Large intestine (tissue), 3 donors: ENCODE measurements around the gene XPR1. TPM values are rescaled to one million over a fixed set of nuclear protein-coding genes. Genes with fewer than 3 reads are reported as not detected.

Experiments
- DNase-seq, 2 donors: peaks; one replicate each; pipeline versions ENCODE4 v3.0.0 to v3.0.0-alpha.2; 2013
- H3K27ac ChIP-seq: one replicate; pipeline ENCODE4 v1.5.1; 2013; ENCODE audit warnings: low read length
- H3K27me3 ChIP-seq: 2 replicates; pipeline ENCODE4 v1.6.1; 2013; ENCODE audit warnings: low read length; ENCODE audit not compliant: control insufficient read depth, insufficient read depth
- H3K36me3 ChIP-seq: 2 replicates; pipeline ENCODE4 v1.6.1; 2013; ENCODE audit warnings: low read length; ENCODE audit not compliant: control insufficient read depth, insufficient read depth
- H3K4me1 ChIP-seq: one replicate; pipeline ENCODE4 v1.6.1; 2013; ENCODE audit warnings: low read length; ENCODE audit not compliant: control insufficient read depth, insufficient read depth
- H3K4me3 ChIP-seq: one replicate; pipeline ENCODE4 v1.5.1; 2013; ENCODE audit warnings: low read length
- H3K9me3 ChIP-seq: one replicate; pipeline ENCODE4 v1.6.1; 2013; ENCODE audit warnings: mild to moderate bottlenecking, low read depth, low read length, moderate library complexity; ENCODE audit not compliant: control insufficient read depth
- WGBS: methylation state at CpG from one replicate; pipeline ENCODE4 v1.1.5; 2013; ENCODE audit warnings: low lambda C conversion rate; ENCODE audit not compliant: insufficient coverage; 5-methylcytosine and 5-hydroxymethylcytosine counted together
- polyA plus RNA-seq: library from polyadenylated mRNA; unstranded; fragments of 120-200 nt; gene quantifications from one replicate; pipeline ENCODE4 v1.2.1, GENCODE V29; 2013

The XPR1 gene
- polyA plus RNA-seq, 1 donor: 26.1 TPM

- H3K27ac ChIP-seq: peak overlapping the region; percentile 37
- WGBS: no CpG with 5 or more reads among the region's 4 CpGs
- no peak for DNase-seq
Measured at GRCh38 chr1:180927841-180928240, 296.0 kb downstream of the XPR1 start.

GRCh38 chr1:180928331-180929230 is 296.8 kb downstream of the XPR1 start:
- no CpG with 5 or more reads among the region's 17 CpGs for WGBS
- H3K4me3 ChIP-seq: no peak overlapping the region
- H3K36me3 ChIP-seq: peaks cover 3% of the 10 kb centered on the region
- no peak for DNase-seq
- H3K9me3 ChIP-seq: no peaks in the 10 kb centered on the region
- H3K27me3 ChIP-seq: no peaks in the 10 kb centered on the region
- H3K4me1 ChIP-seq: peaks cover 23% of the 10 kb centered on the region
- no peak overlapping the region for H3K27ac ChIP-seq

More at GRCh38 chr1:180927841-180928240, 296.0 kb downstream of the XPR1 start:
- no peaks in the 10 kb centered on the region for H3K9me3 ChIP-seq
- H3K4me3 ChIP-seq: no peak overlapping the region
- H3K4me1 ChIP-seq: peaks cover 29% of the 10 kb centered on the region
- no peaks in the 10 kb centered on the region for H3K27me3 ChIP-seq
- no peaks in the 10 kb centered on the region for H3K36me3 ChIP-seq

- Histone ChIP-seq H3K27ac (no peak overlapping the region), H3K27me3 (no peaks in the 10 kb centered on the region)
- DNase-seq: no peak
Measured at GRCh38 chr1:180929389-180929788, 297.6 kb downstream of the XPR1 start.

DNA sequence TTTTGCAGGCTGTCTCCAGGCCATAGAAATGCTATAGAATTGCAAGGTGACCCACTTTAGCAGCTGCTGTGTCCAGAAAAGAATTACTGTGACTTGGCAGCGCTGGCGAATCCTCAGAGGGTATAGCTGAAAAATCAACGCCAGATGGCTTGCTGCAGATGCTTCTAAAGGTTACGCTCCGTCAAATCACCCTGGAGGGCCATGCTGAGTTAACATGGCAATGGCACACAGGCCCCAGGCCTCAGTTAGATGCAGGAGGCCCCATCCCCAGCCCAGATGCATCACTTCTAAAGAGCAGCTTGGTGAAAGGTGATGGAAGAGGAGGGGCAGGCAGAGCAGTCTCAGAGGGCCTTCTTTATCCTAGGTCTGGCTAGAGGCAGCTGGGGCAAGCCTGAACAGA is 298.9 kb downstream of the XPR1 start:
- no peaks in the 10 kb centered on the region for H3K27me3 ChIP-seq
- no peak overlapping the region for H3K4me3 ChIP-seq
- no peak overlapping the region for H3K27ac ChIP-seq
- H3K36me3 ChIP-seq: peaks cover 3% of the 10 kb centered on the region
- no peak for DNase-seq
- peaks cover 21% of the 10 kb centered on the region for H3K4me1 ChIP-seq
- no peaks in the 10 kb centered on the region for H3K9me3 ChIP-seq
- WGBS: no CpG with 5 or more reads among the region's 5 CpGs

More at GRCh38 chr1:180929389-180929788, 297.6 kb downstream of the XPR1 start:
- no peaks in the 10 kb centered on the region for H3K9me3 ChIP-seq
- H3K4me3 ChIP-seq: no peak overlapping the region
- WGBS: no CpG with 5 or more reads among the region's 3 CpGs
- peaks cover 3% of the 10 kb centered on the region for H3K36me3 ChIP-seq
- H3K4me1 ChIP-seq: peaks cover 23% of the 10 kb centered on the region

- Histone ChIP-seq H3K4me3 (no peak overlapping the region), H3K27me3 (no peaks in the 10 kb centered on the region), H3K36me3 (peaks cover 3% of the 10 kb centered on the region), H3K27ac (no peak overlapping the region), H3K9me3 (no peaks in the 10 kb centered on the region), H3K4me1 (peaks cover 19% of the 10 kb centered on the region)
- no CpG with 5 or more reads among the region's 4 CpGs for WGBS
- DNase-seq: no peak
Measured at GRCh38 chr1:180931529-180931928, 299.7 kb downstream of the XPR1 start.

GRCh38 chr1:180932378-180932777 is 300.6 kb downstream of the XPR1 start:
- no peaks in the 10 kb centered on the region for H3K9me3 ChIP-seq
- WGBS: no CpG with 5 or more reads among the region's 4 CpGs
- H3K4me3 ChIP-seq: no peak overlapping the region
- DNase-seq: no peak
- H3K4me1 ChIP-seq: peaks cover 10% of the 10 kb centered on the region
- no peak overlapping the region for H3K27ac ChIP-seq
- H3K27me3 ChIP-seq: no peaks in the 10 kb centered on the region
- peaks cover 3% of the 10 kb centered on the region for H3K36me3 ChIP-seq

GRCh38 chr1:180933141-180933540 is 301.3 kb downstream of the XPR1 start:
- no peaks in the 10 kb centered on the region for H3K27me3 ChIP-seq
- H3K9me3 ChIP-seq: no peaks in the 10 kb centered on the region
- no peak for DNase-seq
- H3K27ac ChIP-seq: no peak overlapping the region
- peaks cover 3% of the 10 kb centered on the region for H3K36me3 ChIP-seq
- no peak overlapping the region for H3K4me3 ChIP-seq
- H3K4me1 ChIP-seq: peaks cover 7% of the 10 kb centered on the region

- 80% methylated on average over 1 of the region's 7 CpGs for WGBS
- no peaks in the 10 kb centered on the region for H3K9me3 ChIP-seq
- H3K27me3 ChIP-seq: no peaks in the 10 kb centered on the region
- H3K4me3 ChIP-seq: no peak overlapping the region
- H3K4me1 ChIP-seq: peaks cover 7% of the 10 kb centered on the region
- no peak overlapping the region for H3K27ac ChIP-seq
- DNase-seq: peak in 1 of 2 donors; percentile 23
- H3K36me3 ChIP-seq: peaks cover 3% of the 10 kb centered on the region
Measured at GRCh38 chr1:180934563-180934962, 302.7 kb downstream of the XPR1 start.

- DNase-seq: peak; percentile 57 to 82
- H3K27me3 ChIP-seq: no peaks in the 10 kb centered on the region
- no peak overlapping the region for H3K27ac ChIP-seq
- H3K4me1 ChIP-seq: peaks cover 7% of the 10 kb centered on the region
- no CpG with 5 or more reads among the region's 45 CpGs for WGBS
- H3K9me3 ChIP-seq: no peaks in the 10 kb centered on the region
- H3K36me3 ChIP-seq: peaks cover 3% of the 10 kb centered on the region
- peak overlapping the region; percentile 24 for H3K4me3 ChIP-seq
Measured at GRCh38 chr1:180935326-180936109, 303.7 kb downstream of the XPR1 start.

DNA sequence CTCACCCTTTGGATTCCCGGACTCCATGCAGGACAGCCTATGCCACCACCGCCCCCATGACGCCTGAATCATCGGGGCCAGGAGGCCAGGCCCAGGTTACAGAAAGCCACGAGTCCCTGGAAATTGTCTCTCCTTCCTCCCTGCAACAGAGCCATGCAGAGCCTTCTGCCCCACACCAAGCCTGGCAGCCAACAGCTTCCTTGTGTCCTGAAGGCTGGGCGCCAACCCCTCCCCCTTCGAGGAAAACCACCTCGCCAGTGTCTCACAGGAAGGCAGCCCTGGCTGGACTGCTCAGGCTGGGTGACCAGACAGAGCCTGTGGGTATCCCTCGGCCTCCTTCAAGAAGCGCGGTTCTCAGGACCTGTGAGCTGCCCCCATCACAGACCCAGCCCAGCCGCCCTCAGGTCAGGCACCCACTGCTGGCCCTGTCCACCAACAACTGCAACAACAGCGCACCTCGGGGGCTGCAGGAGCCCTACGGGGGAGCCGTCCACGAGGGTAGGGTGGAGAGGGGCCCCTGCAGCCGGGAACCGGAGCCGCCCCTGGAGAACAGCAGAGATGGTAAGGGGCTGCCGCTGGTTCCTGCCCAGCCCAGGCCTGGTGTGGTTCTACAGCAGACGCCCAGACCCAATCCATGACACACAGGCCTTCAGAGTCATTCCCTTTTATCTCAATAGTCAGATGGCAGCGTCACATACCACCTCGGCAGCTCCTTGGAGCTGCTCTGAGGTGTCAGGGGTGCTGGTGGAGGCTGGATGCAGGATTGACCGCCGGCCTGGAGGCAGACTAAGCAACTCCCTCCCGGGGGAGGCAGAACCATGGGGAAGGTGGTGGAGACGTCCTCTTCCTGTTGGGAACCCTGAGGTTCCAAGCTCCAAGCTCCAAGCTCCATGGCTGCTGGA is 304.5 kb downstream of the XPR1 start:
- peaks cover 7% of the 10 kb centered on the region for H3K4me1 ChIP-seq
- peaks cover 3% of the 10 kb centered on the region for H3K36me3 ChIP-seq
- H3K4me3 ChIP-seq: no peak overlapping the region
- no peak for DNase-seq
- WGBS: no CpG with 5 or more reads among the region's 28 CpGs
- no peak overlapping the region for H3K27ac ChIP-seq
- H3K27me3 ChIP-seq: no peaks in the 10 kb centered on the region
- no peaks in the 10 kb centered on the region for H3K9me3 ChIP-seq
